ENCODE data around the gene ANKUB1. TPM values are rescaled to one million over a fixed set of nuclear protein-coding genes. Genes with fewer than 3 reads are reported as not detected.
A peak's percentile ranks its signal among the peaks of the same experiment; 100 is the strongest.

Gene ANKUB1
- total RNA-seq, 1 donor: not detected

GRCh38 chr3:149808209-149808829, 16.0 kb upstream of the ANKUB1 start:
- peak; percentile 86 for DNase-seq (ENCODE audit: low read depth)
- H3K4me3 ChIP-seq (ENCODE audit: low read depth, low read length): no peak overlapping the region
- TF ChIP-seq, protein P1, sequence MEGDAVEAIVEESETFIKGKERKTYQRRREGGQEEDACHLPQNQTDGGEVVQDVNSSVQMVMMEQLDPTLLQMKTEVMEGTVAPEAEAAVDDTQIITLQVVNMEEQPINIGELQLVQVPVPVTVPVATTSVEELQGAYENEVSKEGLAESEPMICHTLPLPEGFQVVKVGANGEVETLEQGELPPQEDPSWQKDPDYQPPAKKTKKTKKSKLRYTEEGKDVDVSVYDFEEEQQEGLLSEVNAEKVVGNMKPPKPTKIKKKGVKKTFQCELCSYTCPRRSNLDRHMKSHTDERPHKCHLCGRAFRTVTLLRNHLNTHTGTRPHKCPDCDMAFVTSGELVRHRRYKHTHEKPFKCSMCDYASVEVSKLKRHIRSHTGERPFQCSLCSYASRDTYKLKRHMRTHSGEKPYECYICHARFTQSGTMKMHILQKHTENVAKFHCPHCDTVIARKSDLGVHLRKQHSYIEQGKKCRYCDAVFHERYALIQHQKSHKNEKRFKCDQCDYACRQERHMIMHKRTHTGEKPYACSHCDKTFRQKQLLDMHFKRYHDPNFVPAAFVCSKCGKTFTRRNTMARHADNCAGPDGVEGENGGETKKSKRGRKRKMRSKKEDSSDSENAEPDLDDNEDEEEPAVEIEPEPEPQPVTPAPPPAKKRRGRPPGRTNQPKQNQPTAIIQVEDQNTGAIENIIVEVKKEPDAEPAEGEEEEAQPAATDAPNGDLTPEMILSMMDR (IDR thresholded peaks at IDR 0.05; ENCODE audit: insufficient read depth, low read length): peak; percentile 89

DNA sequence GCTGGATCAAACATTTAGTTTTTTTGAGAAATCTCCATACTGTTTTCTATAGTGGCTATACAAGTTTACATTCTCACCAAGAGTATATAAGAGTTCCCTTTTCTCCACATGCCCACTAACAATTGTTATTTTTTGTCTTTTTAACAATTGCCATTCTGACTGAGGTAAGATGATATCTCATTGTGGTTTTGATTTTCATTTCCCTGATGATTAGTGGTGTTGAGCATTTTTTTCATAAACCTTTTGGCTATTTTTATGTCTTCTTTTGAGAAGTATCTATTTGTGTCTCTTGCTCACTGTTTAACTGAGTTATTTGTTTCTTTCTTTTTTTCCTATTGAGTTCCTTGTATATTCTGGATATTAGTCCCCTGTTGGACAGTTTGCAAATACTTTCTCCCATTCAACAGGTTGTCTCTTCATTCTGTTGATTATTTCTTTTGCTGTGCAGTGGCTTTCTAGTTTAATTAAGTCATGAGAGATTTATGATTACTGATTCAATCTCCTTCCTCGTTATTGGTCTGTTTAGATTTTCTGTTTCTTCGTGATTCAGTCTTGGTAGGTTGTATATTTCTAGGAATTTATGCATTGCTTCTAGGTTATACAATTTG, 13.9 kb upstream of the ANKUB1 start:
- TF ChIP-seq, protein P1 (IDR thresholded peaks at IDR 0.05; ENCODE audit: insufficient read depth, low read length): no peak
- no peak for DNase-seq (ENCODE audit: low read depth)
- no peak overlapping the region for H3K4me3 ChIP-seq (ENCODE audit: low read depth, low read length)

- no peak for DNase-seq (ENCODE audit: low read depth)
- TF ChIP-seq, protein P1 (IDR thresholded peaks at IDR 0.05; ENCODE audit: insufficient read depth, low read length): no peak
- H3K4me3 ChIP-seq (ENCODE audit: low read depth, low read length): no peak overlapping the region
Measured at GRCh38 chr3:149801639-149802038, 9.3 kb upstream of the ANKUB1 start.

GRCh38 chr3:149801195-149801594, 8.8 kb upstream of the ANKUB1 start:
- H3K4me3 ChIP-seq (ENCODE audit: low read depth, low read length): no peak overlapping the region
- TF ChIP-seq, protein P1 (IDR thresholded peaks at IDR 0.05; ENCODE audit: insufficient read depth, low read length): no peak
- DNase-seq (ENCODE audit: low read depth): no peak

GRCh38 chr3:149800693-149801092, 8.3 kb upstream of the ANKUB1 start:
- no peak for DNase-seq (ENCODE audit: low read depth)
- TF ChIP-seq, protein P1 (IDR thresholded peaks at IDR 0.05; ENCODE audit: insufficient read depth, low read length): no peak
- no peak overlapping the region for H3K4me3 ChIP-seq (ENCODE audit: low read depth, low read length)

GRCh38 chr3:149796026-149796425, 3.7 kb upstream of the ANKUB1 start:
- TF ChIP-seq, protein P1 (IDR thresholded peaks at IDR 0.05; ENCODE audit: insufficient read depth, low read length): no peak
- no peak for DNase-seq (ENCODE audit: low read depth)
- no peak overlapping the region for H3K4me3 ChIP-seq (ENCODE audit: low read depth, low read length)
